ENCODE measurements around the gene GSTA2.

- TF ChIP-seq SPI1 (IDR thresholded peaks at IDR 0.05; ENCODE audit: borderline replicate concordance, insufficient read depth, low read depth, low read length) (no peak), USF1 (IDR thresholded peaks at IDR 0.05; ENCODE audit: borderline replicate concordance, extremely low read length, insufficient read depth, low read depth, low read length) (no peak), CTCF (IDR thresholded peaks at IDR 0.05 in 2 of 3, conservative IDR thresholded peaks at IDR 0.05 in 1 of 3; ENCODE audit: control insufficient read depth in 2 of 3, extremely low read depth in 1 of 3, insufficient read depth in 1 of 3, low read depth in 3 of 3, low read length in 3 of 3) (no peak), SP1 (IDR thresholded peaks at IDR 0.05; ENCODE audit: low read depth, low read length) (no peak)
These were observed 21.4 kb downstream of the GSTA2 start for GRCh38 chr6:52741872-52742271.
